HepG2 (cell line): ENCODE measurements around the gene NUDT21. TPM values are rescaled to one million over a fixed set of nuclear protein-coding genes. Genes with fewer than 3 reads are reported as not detected.

Experiments
- FOXJ3 ChIP-seq: sonication (generic); formaldehyde crosslinking; IDR thresholded peaks from 2 replicates; pipeline ENCODE4 v1.4.0; 2020; ENCODE audit warnings: missing genetic modification reagents, mild to moderate bottlenecking, borderline replicate concordance
- GABPB1 ChIP-seq: IDR thresholded peaks from 2 replicates; pipeline ENCODE4 v1.6.1; 2016; ENCODE audit warnings: mild to moderate bottlenecking, missing genetic modification reagents, moderate library complexity, missing compliant biosample characterization
- GFI1 ChIP-seq: sonication (generic); formaldehyde crosslinking; IDR thresholded peaks from 2 replicates; pipeline ENCODE4 v1.5.0; 2020; ENCODE audit warnings: missing genetic modification reagents, mild to moderate bottlenecking, borderline replicate concordance
- HMG20B ChIP-seq: conservative IDR thresholded peaks from 2 replicates; pipeline ENCODE4 v1.6.1; 2016; ENCODE audit warnings: missing genetic modification reagents, missing compliant biosample characterization
- HNF4A ChIP-seq: sonication (generic); formaldehyde crosslinking; IDR thresholded peaks from 2 replicates; pipeline ENCODE4 v1.4.0; 2020; ENCODE audit warnings: missing genetic modification reagents
- ISL2 ChIP-seq: sonication (generic); formaldehyde crosslinking; IDR thresholded peaks from 2 replicates; pipeline ENCODE4 v1.5.0; 2020; ENCODE audit warnings: missing genetic modification reagents
- KLF16 ChIP-seq, 2 experiments: sonication (generic) in 1 of 2; formaldehyde crosslinking in 1 of 2; IDR thresholded peaks; 2 replicates each; pipeline versions ENCODE4 v1.6.1 to v1.8.0; 2016 to 2023; ENCODE audit warnings: missing genetic modification reagents in 2 of 2, missing compliant biosample characterization in 1 of 2
- NBN ChIP-seq: fragments of 450-650 bp; conservative IDR thresholded peaks from 2 replicates; pipeline ENCODE4 v1.6.1; 2017
- RBFOX2 ChIP-seq: fragments of 200-400 bp; formaldehyde crosslinking; IDR thresholded peaks from 2 replicates; pipeline ENCODE4 v1.6.1; 2017; ENCODE audit warnings: low read depth, mild to moderate bottlenecking, low read length
- SKI ChIP-seq: fragments of 450-650 bp; IDR thresholded peaks from one replicate; pipeline ENCODE4 v1.6.1; 2018; ENCODE audit warnings: mild to moderate bottlenecking; ENCODE audit not compliant: partially characterized antibody
- SMAD1 ChIP-seq: sonication (generic); formaldehyde crosslinking; IDR thresholded peaks from 2 replicates; pipeline ENCODE4 v1.4.0; 2020; ENCODE audit warnings: missing genetic modification reagents, low read depth, mild to moderate bottlenecking, borderline replicate concordance
- SMYD3 ChIP-seq: sonication (generic); formaldehyde crosslinking; IDR thresholded peaks from 2 replicates; pipeline ENCODE4 v1.8.1; 2023; ENCODE audit warnings: mild to moderate bottlenecking, missing genetic modification reagents
- SOX6 ChIP-seq, 2 experiments: fragments of 450-650 bp in 1 of 2; sonication (generic) in 1 of 2; formaldehyde crosslinking in 1 of 2; IDR thresholded peaks; 2 replicates each; pipeline versions ENCODE4 v1.4.0 to v1.6.1; 2017 to 2020; ENCODE audit warnings: antibody characterized with exemption in 1 of 2, mild to moderate bottlenecking in 1 of 2, missing genetic modification reagents in 1 of 2
- TBX2 ChIP-seq: sonication (generic); formaldehyde crosslinking; IDR thresholded peaks from 2 replicates; pipeline ENCODE4 v1.5.0; 2020; ENCODE audit warnings: missing genetic modification reagents, mild to moderate bottlenecking, borderline replicate concordance
- YEATS2 ChIP-seq: sonication (generic); formaldehyde crosslinking; IDR thresholded peaks from 2 replicates; pipeline ENCODE4 v1.4.0; 2020; ENCODE audit warnings: missing genetic modification reagents, borderline replicate concordance
- ZFP37 ChIP-seq: sonication (generic); formaldehyde crosslinking; IDR thresholded peaks from 2 replicates; pipeline ENCODE4 v1.4.0; 2020; ENCODE audit warnings: missing genetic modification reagents, borderline replicate concordance
- ZFY ChIP-seq: sonication (generic); formaldehyde crosslinking; IDR thresholded peaks from 2 replicates; pipeline ENCODE4 v1.4.0; 2020; ENCODE audit warnings: missing genetic modification reagents
- ZNF17 ChIP-seq: sonication (generic); formaldehyde crosslinking; IDR thresholded peaks from 2 replicates; pipeline ENCODE4 v1.5.0; 2020; ENCODE audit warnings: mild to moderate bottlenecking, missing genetic modification reagents
- ZNF543 ChIP-seq: sonication (generic); formaldehyde crosslinking; IDR thresholded peaks from 2 replicates; pipeline ENCODE4 v1.4.0; 2020; ENCODE audit warnings: mild to moderate bottlenecking, missing genetic modification reagents
- ZNF562 ChIP-seq: sonication (generic); formaldehyde crosslinking; IDR thresholded peaks from 2 replicates; pipeline ENCODE4 v1.8.0; 2022; ENCODE audit warnings: missing genetic modification reagents, borderline replicate concordance
- ZNF777 ChIP-seq: sonication (generic); formaldehyde crosslinking; IDR thresholded peaks from 2 replicates; pipeline ENCODE4 v1.4.0; 2020; ENCODE audit warnings: missing genetic modification reagents
- polyA plus RNA-seq, 8 experiments: library from polyadenylated mRNA; depleted of rRNA in 3 of 8; stranded (reverse) in 7 of 8; unstranded in 1 of 8; fragments of >200 nt; fragmentation: Illumina TruSeq in 4 of 8; extraction: Trizol in 4 of 8; gene quantifications; 2 replicates each; pipeline versions ENCODE4 v1.2.1 to v1.2.3, GENCODE V29; 2011 to 2016; ENCODE audit warnings: low read depth in 4 of 8, missing spikeins in 1 of 8, mixed read lengths in 1 of 8; ENCODE audit not compliant: insufficient read depth in 1 of 8
- total RNA-seq, 5 experiments: library from RNA; depleted of rRNA; stranded (reverse); fragments of >200 nt; fragmentation: Illumina TruSeq; extraction: Trizol; gene quantifications; 2 replicates each; pipeline ENCODE4 v1.2.3, GENCODE V29; 2016; ENCODE audit warnings: low read depth in 1 of 5
- TF ChIP-seq, protein P1 (sequence below): sonication (generic); formaldehyde crosslinking; IDR thresholded peaks from 2 replicates; pipeline ENCODE4 v1.4.0; 2020; ENCODE audit warnings: missing genetic modification reagents, borderline replicate concordance
- TF ChIP-seq, protein P2 (sequence below): sonication (generic); formaldehyde crosslinking; IDR thresholded peaks from 2 replicates; pipeline ENCODE4 v1.9.0; 2021; ENCODE audit warnings: missing genetic modification reagents, borderline replicate concordance

Gene NUDT21
- total and polyA plus RNA-seq, 2 of the 13 experiments (the other 11 are each of a cell fraction or from before 2014, with no cell fraction given) = 177 to 210 TPM

DNA sequence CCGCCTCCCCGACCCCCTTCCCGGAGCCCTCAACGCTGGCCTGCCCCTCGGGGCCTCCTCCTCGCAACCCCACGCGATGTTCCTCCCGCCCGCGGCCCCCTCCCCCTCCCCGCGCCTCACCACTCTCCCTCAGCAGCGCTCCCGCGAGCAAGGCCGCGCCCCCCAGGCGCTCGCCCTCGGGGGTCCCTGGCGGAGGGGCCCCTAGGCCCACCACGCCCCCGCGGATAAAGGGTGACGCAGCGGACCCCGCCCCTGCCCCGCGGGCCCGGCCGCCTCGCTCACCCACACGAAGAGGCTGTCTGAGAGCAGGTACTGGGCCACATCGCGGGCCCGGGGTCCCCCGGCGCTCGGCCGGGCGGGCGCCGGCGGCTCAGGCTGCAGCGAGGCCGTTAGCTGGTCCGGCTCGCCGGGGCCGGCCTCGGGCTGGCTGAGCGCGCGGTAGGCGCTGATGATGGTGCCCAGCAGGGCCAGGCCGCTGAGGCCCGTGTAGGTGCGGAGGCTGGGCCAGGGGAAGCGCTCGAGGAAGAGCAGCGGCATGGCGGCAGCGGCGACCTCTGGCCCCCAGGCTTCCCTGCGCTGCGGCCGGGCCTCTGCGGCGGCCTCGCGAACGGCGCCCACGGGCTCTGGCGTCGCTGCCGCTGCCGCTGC is 26.2 kb downstream of the NUDT21 start (continued):
- TF ChIP-seq SOX6 (IDR thresholded peaks at IDR 0.05) = no peak
- no peak for TF ChIP-seq SOX6 (CRISPR knock-in tag; IDR thresholded peaks at IDR 0.05)
- TF ChIP-seq ZNF777 (CRISPR knock-in tag) = peak; percentile 37; the same call in 1 of the 2 replicates
- TF ChIP-seq ZNF17 (CRISPR knock-in tag) = no peak
- TF ChIP-seq TBX2 (CRISPR knock-in tag) = peak; percentile 15; the same call in 1 of the 2 replicates
- TF ChIP-seq GFI1 = no peak
- TF ChIP-seq ZNF562 = no peak
- TF ChIP-seq ZFP37 (CRISPR knock-in tag) = no peak
- no peak for TF ChIP-seq YEATS2 (CRISPR knock-in tag)
- TF ChIP-seq SKI = no peak
- no peak for TF ChIP-seq HMG20B (CRISPR knock-in tag)
- TF ChIP-seq ZNF543 (CRISPR knock-in tag) = no peak
- no peak for TF ChIP-seq KLF16 (CRISPR knock-in tag; IDR thresholded peaks at IDR 0.05)
- TF ChIP-seq, protein P1, sequence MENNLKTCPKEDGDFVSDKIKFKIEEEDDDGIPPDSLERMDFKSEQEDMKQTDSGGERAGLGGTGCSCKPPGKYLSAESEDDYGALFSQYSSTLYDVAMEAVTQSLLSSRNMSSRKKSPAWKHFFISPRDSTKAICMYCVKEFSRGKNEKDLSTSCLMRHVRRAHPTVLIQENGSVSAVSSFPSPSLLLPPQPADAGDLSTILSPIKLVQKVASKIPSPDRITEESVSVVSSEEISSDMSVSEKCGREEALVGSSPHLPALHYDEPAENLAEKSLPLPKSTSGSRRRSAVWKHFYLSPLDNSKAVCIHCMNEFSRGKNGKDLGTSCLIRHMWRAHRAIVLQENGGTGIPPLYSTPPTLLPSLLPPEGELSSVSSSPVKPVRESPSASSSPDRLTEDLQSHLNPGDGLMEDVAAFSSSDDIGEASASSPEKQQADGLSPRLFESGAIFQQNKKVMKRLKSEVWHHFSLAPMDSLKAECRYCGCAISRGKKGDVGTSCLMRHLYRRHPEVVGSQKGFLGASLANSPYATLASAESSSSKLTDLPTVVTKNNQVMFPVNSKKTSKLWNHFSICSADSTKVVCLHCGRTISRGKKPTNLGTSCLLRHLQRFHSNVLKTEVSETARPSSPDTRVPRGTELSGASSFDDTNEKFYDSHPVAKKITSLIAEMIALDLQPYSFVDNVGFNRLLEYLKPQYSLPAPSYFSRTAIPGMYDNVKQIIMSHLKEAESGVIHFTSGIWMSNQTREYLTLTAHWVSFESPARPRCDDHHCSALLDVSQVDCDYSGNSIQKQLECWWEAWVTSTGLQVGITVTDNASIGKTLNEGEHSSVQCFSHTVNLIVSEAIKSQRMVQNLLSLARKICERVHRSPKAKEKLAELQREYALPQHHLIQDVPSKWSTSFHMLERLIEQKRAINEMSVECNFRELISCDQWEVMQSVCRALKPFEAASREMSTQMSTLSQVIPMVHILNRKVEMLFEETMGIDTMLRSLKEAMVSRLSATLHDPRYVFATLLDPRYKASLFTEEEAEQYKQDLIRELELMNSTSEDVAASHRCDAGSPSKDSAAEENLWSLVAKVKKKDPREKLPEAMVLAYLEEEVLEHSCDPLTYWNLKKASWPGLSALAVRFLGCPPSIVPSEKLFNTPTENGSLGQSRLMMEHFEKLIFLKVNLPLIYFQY = peak; percentile 29; the same call in 1 of the 2 replicates
- TF ChIP-seq ZFY (CRISPR knock-in tag) = peak; percentile 97
- TF ChIP-seq HNF4A (CRISPR knock-in tag) = no peak
- peak; percentile 74 for TF ChIP-seq RBFOX2
- no peak for TF ChIP-seq SMYD3 (CRISPR knock-in tag)
- TF ChIP-seq, protein P2, sequence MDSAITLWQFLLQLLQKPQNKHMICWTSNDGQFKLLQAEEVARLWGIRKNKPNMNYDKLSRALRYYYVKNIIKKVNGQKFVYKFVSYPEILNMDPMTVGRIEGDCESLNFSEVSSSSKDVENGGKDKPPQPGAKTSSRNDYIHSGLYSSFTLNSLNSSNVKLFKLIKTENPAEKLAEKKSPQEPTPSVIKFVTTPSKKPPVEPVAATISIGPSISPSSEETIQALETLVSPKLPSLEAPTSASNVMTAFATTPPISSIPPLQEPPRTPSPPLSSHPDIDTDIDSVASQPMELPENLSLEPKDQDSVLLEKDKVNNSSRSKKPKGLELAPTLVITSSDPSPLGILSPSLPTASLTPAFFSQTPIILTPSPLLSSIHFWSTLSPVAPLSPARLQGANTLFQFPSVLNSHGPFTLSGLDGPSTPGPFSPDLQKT (CRISPR knock-in tag) = no peak
- TF ChIP-seq FOXJ3 = no peak
- no peak for TF ChIP-seq SMAD1 (CRISPR knock-in tag)
- TF ChIP-seq NBN = no peak
- TF ChIP-seq GABPB1 (CRISPR knock-in tag) = no peak
- TF ChIP-seq ISL2 (CRISPR knock-in tag) = no peak
